ENCODE measurements around the gene PLA2G15. TPM values are rescaled to one million over a fixed set of nuclear protein-coding genes. Genes with fewer than 3 reads are reported as not detected.

Gene PLA2G15
- total and polyA plus RNA-seq, 2 of the 13 experiments (the other 11 are each of a cell fraction or from before 2014, with no cell fraction given) = 14.4 to 23.7 TPM

GRCh38 chr16:68234188-68235107, 10.7 kb upstream of the PLA2G15 start (continued):
- TF ChIP-seq ZHX2 (IDR thresholded peaks at IDR 0.05; ENCODE audit: low read depth) (no peak), ZHX2 (CRISPR knock-in tag; IDR thresholded peaks at IDR 0.05; ENCODE audit: borderline replicate concordance) (no peak), ZNF512B (CRISPR knock-in tag; IDR thresholded peaks at IDR 0.05; ENCODE audit: borderline replicate concordance) (peak; percentile 62; the same call in 1 of the 2 replicates), ISL2 (CRISPR knock-in tag; IDR thresholded peaks at IDR 0.05) (peak; percentile 70; the same call in 1 of the 2 replicates), NKX3-1 (CRISPR knock-in tag; IDR thresholded peaks at IDR 0.05) (no peak), ZNF639 (CRISPR knock-in tag; conservative IDR thresholded peaks at IDR 0.05) (no peak), KLF11 (CRISPR knock-in tag; IDR thresholded peaks at IDR 0.05) (peak; percentile 58; the same call in 1 of the 2 replicates), HBP1 (CRISPR knock-in tag; IDR thresholded peaks at IDR 0.05; ENCODE audit: low read depth) (no peak), JUN (CRISPR knock-in tag; IDR thresholded peaks at IDR 0.05) (0 out of 2 replicates have a peak, but pooled peaks have one; percentile 29), MXD1 (CRISPR knock-in tag; IDR thresholded peaks at IDR 0.05) (no peak; the same call in 1 of the 2 replicates), SYNCRIP (IDR thresholded peaks at IDR 0.05; ENCODE audit: insufficient read depth, low read depth, low read length) (no peak), ZBTB42 (CRISPR knock-in tag; IDR thresholded peaks at IDR 0.05) (peak; percentile 66; the same call in 1 of the 2 replicates), ZSCAN22 (CRISPR knock-in tag; IDR thresholded peaks at IDR 0.05) (no peak), U2AF1 (optimal IDR thresholded peaks at IDR 0.05; ENCODE audit: low read depth, low read length) (peak; percentile 7), HNRNPLL (IDR thresholded peaks at IDR 0.05; ENCODE audit: low read depth, low read length, poor library complexity, severe bottlenecking) (no peak), ZNF790 (CRISPR knock-in tag; IDR thresholded peaks at IDR 0.05; ENCODE audit: borderline replicate concordance) (peak; percentile 86; the same call in 1 of the 2 replicates)

Measured in HepG2 (cell line).